ENCODE measurements around the gene RNF151.
"Not testable (repeated sequence)": the region's sequence is repeated elsewhere in the genome, so short reads cannot be mapped to it uniquely, and the experiment has no call there.

The RNF151 gene

GRCh38 chr16:1949507-1949906 lies 17.1 kb upstream of the RNF151 start:
- in situ Hi-C loops (cut with MboI; ENCODE audit: low sequenced_read_pairs, unreplicated experiment) = no loop called here
- no peak for DNase-seq (ENCODE audit: low spot score)
- TF ChIP-seq CTCF (IDR thresholded peaks at IDR 0.05; ENCODE audit: borderline replicate concordance, control extremely low read depth, extremely low read depth, insufficient read depth, missing control alignments) = no peak

GRCh38 chr16:1950047-1950446 lies 16.6 kb upstream of the RNF151 start:
- in situ Hi-C loops (cut with MboI; ENCODE audit: low sequenced_read_pairs, unreplicated experiment) = no loop called here
- DNase-seq (ENCODE audit: low spot score) = no peak
- TF ChIP-seq CTCF (IDR thresholded peaks at IDR 0.05; ENCODE audit: borderline replicate concordance, control extremely low read depth, extremely low read depth, insufficient read depth, missing control alignments) = no peak

GRCh38 chr16:1950559-1950958 lies 16.1 kb upstream of the RNF151 start:
- TF ChIP-seq CTCF (IDR thresholded peaks at IDR 0.05; ENCODE audit: borderline replicate concordance, control extremely low read depth, extremely low read depth, insufficient read depth, missing control alignments) = no peak
- no peak for DNase-seq (ENCODE audit: low spot score)
- in situ Hi-C loops (cut with MboI; ENCODE audit: low sequenced_read_pairs, unreplicated experiment) = no loop called here

- DNase-seq (ENCODE audit: low spot score) = no peak
- in situ Hi-C loops (cut with MboI; ENCODE audit: low sequenced_read_pairs, unreplicated experiment) = no loop called here
These were observed 12.9 kb upstream of the RNF151 start for GRCh38 chr16:1953734-1954133.

GRCh38 chr16:1957434-1958142 lies 9.1 kb upstream of the RNF151 start:
- in situ Hi-C loops (cut with MboI; ENCODE audit: low sequenced_read_pairs, unreplicated experiment); DNase-seq (ENCODE audit: low spot score): not testable (repeated sequence)

More at GRCh38 chr16:1953734-1954133, 12.9 kb upstream of the RNF151 start:
- no peak for TF ChIP-seq CTCF (IDR thresholded peaks at IDR 0.05; ENCODE audit: borderline replicate concordance, control extremely low read depth, extremely low read depth, insufficient read depth, missing control alignments)

GRCh38 chr16:1958143-1958491 lies 8.5 kb upstream of the RNF151 start:
- DNase-seq (ENCODE audit: low spot score); in situ Hi-C loops (cut with MboI; ENCODE audit: low sequenced_read_pairs, unreplicated experiment): not testable (repeated sequence)

- in situ Hi-C loops (cut with MboI; ENCODE audit: low sequenced_read_pairs, unreplicated experiment) = no loop called here
- TF ChIP-seq CTCF (IDR thresholded peaks at IDR 0.05; ENCODE audit: borderline replicate concordance, control extremely low read depth, extremely low read depth, insufficient read depth, missing control alignments) = no peak
- no peak for DNase-seq (ENCODE audit: low spot score)
These were observed 7.9 kb upstream of the RNF151 start for GRCh38 chr16:1958715-1959268.
